ENCODE results near the gene PKP3.
"Not testable (repeated sequence)": the region's sequence is repeated elsewhere in the genome, so short reads cannot be mapped to it uniquely, and the experiment has no call there.

The PKP3 gene

GRCh38 chr11:394034-394857 is at the start of gene PKP3:
Gene PKP3, plus strand, starts transcription at chr11:394209. Its CDS starts 84 bp downstream, at chr11:394293.
- no peak for DNase-seq

GRCh38 chr11:344836-345578 is 49.0 kb upstream of the PKP3 start:
- DNase-seq: no peak

- no peak for DNase-seq
Measured at GRCh38 chr11:346529-346928, 47.5 kb upstream of the PKP3 start.

GRCh38 chr11:349270-349954 is 44.6 kb upstream of the PKP3 start:
- DNase-seq: not testable (repeated sequence)

GRCh38 chr11:350033-350722 is 43.8 kb upstream of the PKP3 start:
- not testable (repeated sequence) for DNase-seq

- no peak for DNase-seq
Measured at GRCh38 chr11:350723-351255, 43.2 kb upstream of the PKP3 start.

GRCh38 chr11:351411-351810 is 42.6 kb upstream of the PKP3 start:
- DNase-seq: no peak

- no peak for DNase-seq
Measured at GRCh38 chr11:352456-353031, 41.5 kb upstream of the PKP3 start.

- DNase-seq: no peak
Measured at GRCh38 chr11:353179-353873, 40.7 kb upstream of the PKP3 start.

- peak; percentile 84 to 93 for DNase-seq
Measured at GRCh38 chr11:355581-356458, 38.2 kb upstream of the PKP3 start.

- no peak for DNase-seq
Measured at GRCh38 chr11:356610-357009, 37.4 kb upstream of the PKP3 start.

GRCh38 chr11:357582-357981 is 36.4 kb upstream of the PKP3 start:
- no peak for DNase-seq

- DNase-seq: no peak
Measured at GRCh38 chr11:358129-358800, 35.7 kb upstream of the PKP3 start.

- DNase-seq: no peak
Measured at GRCh38 chr11:359181-359714, 34.8 kb upstream of the PKP3 start.

- peak in 1 of 2 donors; percentile 0 for DNase-seq
Measured at GRCh38 chr11:360326-361280, 33.4 kb upstream of the PKP3 start.

- no peak for DNase-seq
Measured at GRCh38 chr11:362642-363442, 31.2 kb upstream of the PKP3 start.

- not testable (repeated sequence) for DNase-seq
Measured at GRCh38 chr11:363443-363805, 30.6 kb upstream of the PKP3 start.
